GM12874 (cell line): ENCODE measurements around the gene ALDOB.

ENCODE experiments used
- CTCF ChIP-seq: IDR thresholded peaks from 2 replicates; pipeline ENCODE4 v1.5.1; 2011; ENCODE audit warnings: low read depth, mild to moderate bottlenecking, control low read depth, low read length, moderate library complexity; ENCODE audit not compliant: insufficient read depth

Gene ALDOB

GRCh38 chr9:101372327-101373118, 63.1 kb downstream of the ALDOB start:
- no peak for TF ChIP-seq CTCF

DNA sequence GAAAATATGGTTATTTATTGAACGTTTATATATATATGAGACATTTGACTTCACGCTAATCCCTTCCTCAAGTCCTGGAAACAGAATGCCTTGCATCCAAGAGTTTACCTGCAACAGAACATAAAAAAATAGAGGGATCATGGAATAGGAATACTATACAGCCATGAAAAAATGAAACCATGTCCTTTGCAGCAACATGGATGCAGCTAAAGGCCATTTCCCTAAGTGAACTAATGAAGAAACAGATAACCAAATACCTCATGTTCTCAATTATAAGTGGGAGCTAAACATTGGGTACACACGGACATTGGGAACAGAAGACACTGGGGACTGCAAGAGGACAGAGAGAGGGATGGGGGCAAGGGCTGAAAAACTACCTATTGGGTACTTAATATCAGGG, 63.8 kb downstream of the ALDOB start:
- no peak for TF ChIP-seq CTCF
